HG03520 (cell line): ENCODE data around the gene TMEM97.
A peak's percentile ranks its signal among the peaks of the same experiment; 100 is the strongest.

Source experiments
- ATAC-seq: cut with Tn5 transposase; IDR thresholded peaks from one replicate; pipeline ENCODE4 v1.9.1; 2021; ENCODE audit warnings: mild to moderate bottlenecking, moderate library complexity; ENCODE audit not compliant: unreplicated experiment

Gene TMEM97

GRCh38 chr17:28363776-28364650, 45.0 kb downstream of the TMEM97 start:
- no peak for ATAC-seq

- ATAC-seq = no peak
Observed at GRCh38 chr17:28364665-28365363, 45.8 kb downstream of the TMEM97 start, which contains the start of gene SEBOX. Gene SEBOX, minus strand, starts transcription at chr17:28365199. Its CDS starts 48 bp downstream, at chr17:28365151.

GRCh38 chr17:28365487-28365886, 46.5 kb downstream of the TMEM97 start:
- ATAC-seq = no peak

DNA sequence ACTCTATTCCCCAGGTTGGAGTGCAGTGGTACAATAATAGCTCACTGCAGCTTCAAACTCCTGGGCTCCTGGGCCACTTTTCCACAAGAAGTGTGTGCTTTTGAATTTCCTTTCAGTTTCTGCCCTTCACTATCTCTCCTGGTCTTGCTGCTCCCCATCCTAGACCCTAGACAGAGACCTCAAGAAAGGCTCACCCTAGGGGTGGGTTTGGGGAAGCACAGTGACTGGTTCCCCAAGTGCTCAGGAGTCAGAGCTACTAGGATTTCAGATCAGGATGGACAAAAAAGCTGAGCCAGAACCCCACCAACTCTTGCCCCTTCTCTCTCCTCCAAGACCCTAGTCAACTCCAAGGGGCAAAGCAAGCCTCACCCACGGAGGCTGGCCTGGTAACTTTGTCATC, 47.6 kb downstream of the TMEM97 start:
- ATAC-seq = no peak

DNA sequence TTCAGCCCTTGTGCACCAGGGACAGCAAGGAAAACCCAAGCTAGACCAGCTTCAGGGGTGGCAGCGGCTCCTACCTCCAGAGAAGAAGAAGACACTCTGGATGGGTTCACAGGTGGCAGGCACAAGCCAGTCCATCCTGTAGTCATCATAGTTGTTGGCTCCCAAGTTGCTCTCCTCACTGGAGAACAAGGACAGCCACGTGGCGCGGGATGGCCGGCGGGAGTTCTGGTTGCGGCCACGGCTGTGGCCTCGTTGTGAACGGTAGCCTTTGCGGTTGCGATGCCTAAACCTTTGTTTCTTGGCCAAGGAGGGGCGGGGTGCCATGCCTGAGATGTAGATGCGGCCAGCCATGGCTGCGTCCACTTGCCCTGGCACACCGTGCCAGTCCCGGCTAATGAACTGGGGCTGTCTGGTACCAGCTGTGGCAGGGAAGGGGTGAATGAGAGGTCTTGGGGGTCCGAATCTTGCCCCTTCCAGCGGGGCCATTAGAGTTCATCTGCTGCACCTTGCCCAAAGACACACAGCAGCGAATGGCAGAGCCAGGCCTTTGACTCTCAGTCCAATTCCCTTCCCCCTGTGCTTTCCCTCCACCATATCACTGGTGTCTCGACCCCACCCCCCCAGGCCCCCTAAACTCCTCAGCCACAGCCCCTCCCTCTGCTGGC, 48.8 kb downstream of the TMEM97 start:
- ATAC-seq = no peak

GRCh38 chr17:28368306-28368831, 49.4 kb downstream of the TMEM97 start:
- no peak for ATAC-seq

DNA sequence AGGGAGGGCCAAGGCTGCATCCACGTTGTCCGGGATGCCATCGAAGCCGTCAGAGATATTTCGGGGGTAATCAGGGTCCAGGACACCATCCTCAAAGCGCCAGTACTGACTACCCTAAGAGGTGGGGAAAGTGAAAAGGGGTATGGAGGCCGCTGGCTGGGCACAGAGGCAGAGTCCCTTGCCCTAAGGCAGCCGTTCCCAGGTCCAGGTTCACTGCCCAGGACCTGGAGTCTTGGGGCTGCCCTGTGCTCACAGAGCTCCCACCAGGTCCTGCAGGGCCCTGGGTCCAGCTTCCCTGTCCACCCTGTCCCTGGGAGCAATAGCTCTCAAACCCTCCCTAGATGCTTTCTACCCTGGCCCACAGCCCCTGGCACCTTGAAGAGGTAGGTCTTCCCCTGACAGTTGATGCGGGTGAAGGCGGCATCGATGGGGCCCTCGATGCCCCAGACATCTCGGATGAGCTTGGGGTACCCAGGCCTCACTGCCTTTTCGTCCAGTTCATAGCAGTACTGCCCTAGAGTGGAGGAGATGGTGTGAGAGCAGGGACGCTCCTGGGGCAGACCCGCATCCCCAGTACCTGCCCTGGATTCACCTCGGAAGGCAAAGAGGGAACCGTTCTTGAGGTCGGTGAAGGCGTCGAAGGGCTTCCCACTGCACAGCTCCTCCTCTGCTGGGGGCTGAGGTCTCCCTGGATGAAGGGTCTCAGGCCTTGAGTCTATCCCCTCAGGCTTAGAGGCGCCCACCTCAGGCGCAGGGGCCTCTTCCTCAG, 50.1 kb downstream of the TMEM97 start:
- ATAC-seq = no peak

DNA sequence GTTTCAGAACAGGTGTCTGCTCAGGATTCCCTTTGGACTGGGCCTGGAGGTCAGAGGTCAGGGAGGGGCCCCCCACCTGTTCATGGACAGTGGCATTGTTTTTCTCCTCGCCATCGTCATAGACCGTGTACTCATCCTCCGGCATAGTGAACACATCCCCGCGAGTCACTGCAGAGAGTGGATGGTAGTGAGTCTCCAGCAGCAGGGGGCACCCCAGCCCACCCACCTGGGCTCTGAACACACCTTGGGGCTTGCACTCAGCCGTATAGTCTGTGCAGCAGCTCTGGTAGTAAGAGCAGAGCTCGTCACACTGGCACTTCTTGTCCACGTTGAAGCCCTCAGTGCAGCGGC, 50.7 kb downstream of the TMEM97 start:
- ATAC-seq = no peak

DNA sequence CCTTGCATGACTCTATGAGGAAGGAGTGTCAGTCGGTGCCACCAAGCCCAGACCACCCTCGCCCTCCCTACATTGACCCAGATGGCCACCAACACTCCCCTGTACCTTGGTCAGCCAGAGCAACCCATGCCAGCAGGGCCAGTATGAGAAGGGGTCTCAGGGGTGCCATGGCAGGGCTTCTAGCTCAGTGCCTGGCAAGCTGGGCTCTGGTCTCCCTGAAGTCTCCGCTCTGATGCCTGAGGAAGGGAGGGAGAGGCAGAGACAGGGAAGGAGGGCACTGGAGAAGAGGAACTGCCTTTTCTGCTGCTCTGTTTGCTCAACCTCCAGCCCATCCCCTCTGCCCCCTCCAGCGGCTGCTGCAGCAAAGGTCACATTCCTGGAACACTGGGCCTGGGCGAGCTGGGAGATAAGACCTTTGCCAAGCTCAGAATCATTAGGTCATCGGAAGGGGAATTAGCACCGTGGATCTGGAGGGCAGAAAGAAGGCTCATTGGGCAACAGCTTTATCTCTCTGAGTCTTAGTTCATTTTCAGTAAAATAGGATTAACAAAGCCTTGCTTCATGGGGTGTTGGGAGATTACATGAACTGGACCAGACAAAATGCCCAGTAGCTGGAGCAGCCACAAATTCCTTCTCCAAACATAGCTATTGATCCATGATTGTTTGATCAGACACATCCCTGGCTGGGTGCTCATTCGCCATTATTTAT, 51.2 kb downstream of the TMEM97 start, which contains the start of gene VTN:
Gene VTN, minus strand, starts transcription at position 273 of the 709 bp plus-strand sequence. Its CDS starts 104 bp downstream, at position 169.
- ATAC-seq = no peak

GRCh38 chr17:28370744-28371103, 51.7 kb downstream of the TMEM97 start:
- ATAC-seq = no peak

- ATAC-seq = peak; percentile 75
Observed at GRCh38 chr17:28371245-28372202, 52.5 kb downstream of the TMEM97 start, which contains the start of gene SARM1. Gene SARM1, plus strand, starts transcription at chr17:28371694. Its CDS starts 339 bp downstream, at chr17:28372033.

GRCh38 chr17:28372203-28372944, 53.4 kb downstream of the TMEM97 start:
- no peak for ATAC-seq

- no peak for ATAC-seq
Observed at GRCh38 chr17:28372945-28373274, 53.9 kb downstream of the TMEM97 start.
